Left forelimb (tissue), 1 donor: ENCODE data around the gene UGT1A7.

Experiments
- DNase-seq: peaks from one replicate; pipeline ENCODE4 v3.0.0-alpha.2; 2018; ENCODE audit warnings: low spot score

Gene UGT1A7

GRCh38 chr2:233761040-233761769 lies 79.5 kb downstream of the UGT1A7 start:
- no peak for DNase-seq

GRCh38 chr2:233764264-233764663 lies 82.6 kb downstream of the UGT1A7 start:
- no peak for DNase-seq

GRCh38 chr2:233764761-233765160 lies 83.1 kb downstream of the UGT1A7 start:
- DNase-seq, result no peak

- DNase-seq, result no peak
Measured at GRCh38 chr2:233766416-233766815, 84.7 kb downstream of the UGT1A7 start.

- DNase-seq, result no peak
Measured at GRCh38 chr2:233768076-233768475, 86.4 kb downstream of the UGT1A7 start.

DNA sequence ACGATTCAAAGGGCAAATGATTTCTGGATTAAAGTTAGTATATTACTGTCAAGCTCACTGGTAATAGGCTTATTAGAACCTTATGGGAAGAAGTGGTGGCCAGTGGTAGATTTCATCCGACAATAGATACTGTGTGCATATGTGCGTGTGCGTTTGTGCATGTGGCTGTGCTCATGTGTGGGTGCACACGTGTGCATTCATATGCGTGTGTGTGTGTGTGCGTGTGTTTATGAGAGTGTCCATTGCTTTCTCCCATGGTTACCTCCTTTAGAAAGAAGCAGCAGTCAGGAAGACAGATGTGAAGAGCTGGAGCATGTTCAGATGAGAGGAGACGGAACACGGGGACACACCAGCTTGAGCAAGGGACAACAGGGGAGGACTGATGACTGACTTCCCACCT lies 87.6 kb downstream of the UGT1A7 start:
- no peak for DNase-seq

DNA sequence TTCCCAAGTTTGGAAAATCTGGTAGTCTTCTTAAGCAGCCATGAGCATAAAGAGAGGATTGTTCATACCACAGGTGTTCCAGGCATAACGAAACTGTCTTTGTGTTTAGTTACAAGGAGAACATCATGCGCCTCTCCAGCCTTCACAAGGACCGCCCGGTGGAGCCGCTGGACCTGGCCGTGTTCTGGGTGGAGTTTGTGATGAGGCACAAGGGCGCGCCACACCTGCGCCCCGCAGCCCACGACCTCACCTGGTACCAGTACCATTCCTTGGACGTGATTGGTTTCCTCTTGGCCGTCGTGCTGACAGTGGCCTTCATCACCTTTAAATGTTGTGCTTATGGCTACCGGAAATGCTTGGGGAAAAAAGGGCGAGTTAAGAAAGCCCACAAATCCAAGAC lies 90.5 kb downstream of the UGT1A7 start:
- DNase-seq, result no peak

DNA sequence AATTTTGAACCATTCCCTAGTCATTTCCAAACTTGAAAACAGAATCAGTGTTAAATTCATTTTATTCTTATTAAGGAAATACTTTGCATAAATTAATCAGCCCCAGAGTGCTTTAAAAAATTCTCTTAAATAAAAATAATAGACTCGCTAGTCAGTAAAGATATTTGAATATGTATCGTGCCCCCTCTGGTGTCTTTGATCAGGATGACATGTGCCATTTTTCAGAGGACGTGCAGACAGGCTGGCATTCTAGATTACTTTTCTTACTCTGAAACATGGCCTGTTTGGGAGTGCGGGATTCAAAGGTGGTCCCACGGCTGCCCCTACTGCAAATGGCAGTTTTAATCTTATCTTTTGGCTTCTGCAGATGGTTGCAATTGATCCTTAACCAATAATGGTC lies 90.9 kb downstream of the UGT1A7 start:
- DNase-seq, result no peak

- no peak for DNase-seq
Measured at GRCh38 chr2:233773854-233774253, 92.2 kb downstream of the UGT1A7 start.

DNA sequence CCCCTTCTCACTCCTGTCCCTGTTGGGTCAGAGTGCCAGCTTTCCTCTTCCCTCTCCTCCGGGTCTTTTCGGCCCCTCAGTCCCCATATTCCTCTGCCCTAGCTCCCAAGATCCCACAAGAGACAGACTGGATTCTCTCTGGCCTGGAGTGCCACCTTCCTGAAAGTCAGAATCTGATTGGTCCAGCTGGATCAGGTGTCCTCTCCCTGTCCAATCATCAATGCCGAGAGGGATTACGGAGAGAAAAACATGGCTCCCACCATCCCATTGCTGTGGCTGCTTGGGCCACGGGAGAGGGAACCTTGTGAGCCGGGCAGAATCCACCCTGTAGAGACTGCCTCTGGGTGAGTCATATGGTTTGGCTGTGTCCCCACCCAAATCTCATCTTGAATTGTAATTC lies 93.7 kb downstream of the UGT1A7 start:
- DNase-seq, result no peak

DNA sequence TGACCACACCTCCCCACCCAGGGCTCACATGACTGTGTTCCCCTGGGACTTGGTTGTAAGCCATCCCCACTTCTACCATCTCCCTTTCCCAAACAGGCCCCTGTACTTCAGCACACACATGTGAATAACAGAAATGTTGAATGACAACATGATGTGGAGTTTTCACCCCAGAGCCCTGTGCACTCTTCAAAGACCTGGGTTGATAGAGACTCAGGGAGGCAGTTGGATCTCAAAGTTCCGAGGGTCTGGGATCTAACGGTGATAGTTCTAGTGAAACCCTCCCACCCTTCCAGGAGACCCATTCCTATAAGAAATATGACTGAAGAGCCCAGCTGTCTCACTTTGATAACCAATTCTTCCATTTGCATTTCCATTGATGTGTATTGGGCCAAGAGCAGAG lies 96.3 kb downstream of the UGT1A7 start, which contains the start of gene MROH2A:
MROH2A (plus strand) TSS at position 301 of the 400 bp plus-strand sequence. CDS start 1,029 bp downstream, outside the sequence.
- no peak for DNase-seq

GRCh38 chr2:233779722-233780121 lies 98.0 kb downstream of the UGT1A7 start:
- no peak for DNase-seq

- DNase-seq, result no peak
Measured at GRCh38 chr2:233780771-233781170, 99.1 kb downstream of the UGT1A7 start.

GRCh38 chr2:233789554-233789953 lies 107.9 kb downstream of the UGT1A7 start:
- DNase-seq, result no peak

GRCh38 chr2:233791151-233791882 lies 109.6 kb downstream of the UGT1A7 start:
- DNase-seq, result no peak

GRCh38 chr2:233791883-233792329 lies 110.2 kb downstream of the UGT1A7 start:
- no peak for DNase-seq

GRCh38 chr2:233792720-233793119 lies 111.0 kb downstream of the UGT1A7 start:
- no peak for DNase-seq

GRCh38 chr2:233793465-233794127 lies 111.9 kb downstream of the UGT1A7 start:
- DNase-seq, result no peak

- DNase-seq, result no peak
Measured at GRCh38 chr2:233794128-233794658, 112.5 kb downstream of the UGT1A7 start.

DNA sequence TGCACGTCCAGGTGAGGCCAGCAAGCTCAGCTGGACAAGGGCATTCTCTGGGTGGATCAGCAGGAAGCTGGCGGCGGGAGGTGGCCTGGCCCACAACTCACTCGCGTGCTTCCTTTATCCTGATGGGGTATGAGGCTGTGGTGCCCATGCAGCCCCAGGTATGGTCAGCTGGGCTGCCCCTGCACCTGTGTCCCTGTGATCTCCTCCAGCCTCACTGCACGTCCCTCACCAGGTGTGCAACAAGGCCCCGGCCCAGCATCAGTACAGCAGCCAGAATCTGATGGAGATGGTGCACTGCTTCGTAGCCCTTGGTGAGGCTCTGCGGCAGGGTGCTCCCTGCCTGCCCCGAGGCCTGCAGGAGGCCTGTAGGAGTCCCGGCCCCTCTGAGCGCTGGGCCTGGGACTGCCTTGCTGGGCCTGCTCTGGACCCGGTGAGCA lies 114.1 kb downstream of the UGT1A7 start:
- DNase-seq, result no peak

DNA sequence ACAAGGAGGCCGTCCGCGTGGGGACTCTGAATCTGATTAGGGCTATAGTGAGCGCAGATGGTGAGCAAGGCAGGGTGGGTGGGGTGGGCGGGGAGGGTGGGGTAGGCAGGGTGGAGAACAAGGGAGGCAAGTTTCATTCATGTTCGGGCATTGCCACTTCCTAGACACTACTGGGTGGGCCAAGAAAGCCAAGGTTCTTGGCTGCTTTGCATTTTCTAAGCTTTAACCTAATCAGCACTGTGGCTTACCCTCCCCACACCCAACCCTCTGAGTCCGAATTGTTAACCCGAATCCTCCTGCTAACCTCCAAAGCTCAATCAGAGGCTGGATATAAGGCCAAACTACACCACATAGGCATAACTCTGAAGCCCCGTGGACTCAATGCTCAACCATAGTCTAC lies 114.6 kb downstream of the UGT1A7 start:
- DNase-seq, result no peak

GRCh38 chr2:233798335-233799086 lies 116.8 kb downstream of the UGT1A7 start:
- DNase-seq, result peak; percentile 49
